HepG2 (cell line): ENCODE results near the gene PPP4R2. TPM values are rescaled to one million over a fixed set of nuclear protein-coding genes. Genes with fewer than 3 reads are reported as not detected.

Source experiments
- DNMT1 ChIP-seq: sonication (generic); formaldehyde crosslinking; IDR thresholded peaks from 2 replicates; pipeline ENCODE4 v1.5.1; 2020; ENCODE audit warnings: mild to moderate bottlenecking, missing genetic modification reagents
- FOXP1 ChIP-seq, 2 experiments: fragments of 450-650 bp in 1 of 2; IDR thresholded peaks; 2 replicates each; pipeline ENCODE4 v1.6.1; 2017 to 2018; ENCODE audit warnings: antibody characterized with exemption in 1 of 2
- GZF1 ChIP-seq: sonication (generic); formaldehyde crosslinking; IDR thresholded peaks from 2 replicates; pipeline ENCODE4 v1.5.1; 2020; ENCODE audit warnings: mild to moderate bottlenecking, missing genetic modification reagents
- IKZF5 ChIP-seq: IDR thresholded peaks from 2 replicates; pipeline ENCODE4 v1.6.1; 2018; ENCODE audit warnings: missing genetic modification reagents, mild to moderate bottlenecking, missing compliant biosample characterization
- MIER2 ChIP-seq: IDR thresholded peaks from 2 replicates; pipeline ENCODE4 v1.6.1; 2016; ENCODE audit warnings: missing biosample characterization, missing genetic modification reagents
- PBX3 ChIP-seq: sonication (generic); formaldehyde crosslinking; IDR thresholded peaks from 2 replicates; pipeline ENCODE4 v1.8.1; 2023; ENCODE audit warnings: missing genetic modification reagents, inconsistent platforms, borderline replicate concordance
- POLR2AphosphoS5 ChIP-seq: IDR thresholded peaks from 2 replicates; pipeline ENCODE4 v1.6.1; 2012; ENCODE audit warnings: low read depth, low read length
- PPARG ChIP-seq: conservative IDR thresholded peaks from 2 replicates; pipeline ENCODE4 v1.6.1; 2016; ENCODE audit warnings: missing biosample characterization, missing genetic modification reagents
- RARA ChIP-seq: IDR thresholded peaks from 2 replicates; pipeline ENCODE4 v1.6.1; 2016; ENCODE audit warnings: missing genetic modification reagents, missing compliant biosample characterization
- RFX5 ChIP-seq: IDR thresholded peaks from 2 replicates; pipeline ENCODE4 v1.6.1; 2011; ENCODE audit warnings: low read depth, low read length, improper control_type of control experiment
- ZFP36L2 ChIP-seq: sonication (generic); formaldehyde crosslinking; IDR thresholded peaks from 2 replicates; pipeline ENCODE4 v1.4.0; 2020; ENCODE audit warnings: missing genetic modification reagents
- ZNF12 ChIP-seq: sonication (generic); formaldehyde crosslinking; IDR thresholded peaks from 2 replicates; pipeline ENCODE4 v1.5.0; 2020; ENCODE audit warnings: missing genetic modification reagents
- ZNF292 ChIP-seq: sonication (generic); formaldehyde crosslinking; IDR thresholded peaks from 2 replicates; pipeline ENCODE4 v1.8.1; 2022; ENCODE audit warnings: mild to moderate bottlenecking, low read depth, missing genetic modification reagents, borderline replicate concordance
- ZNF546 ChIP-seq: sonication (generic); formaldehyde crosslinking; conservative IDR thresholded peaks from 2 replicates; pipeline ENCODE4 v1.8.1; 2023; ENCODE audit warnings: mild to moderate bottlenecking, missing genetic modification reagents
- ZNF687 ChIP-seq: sonication (generic); formaldehyde crosslinking; IDR thresholded peaks from 2 replicates; pipeline ENCODE4 v1.5.1; 2020; ENCODE audit warnings: mild to moderate bottlenecking, missing genetic modification reagents, moderate library complexity
- ZNF776 ChIP-seq: sonication (generic); formaldehyde crosslinking; IDR thresholded peaks from 2 replicates; pipeline ENCODE4 v1.4.0; 2020; ENCODE audit warnings: mild to moderate bottlenecking, missing genetic modification reagents
- ZSCAN25 ChIP-seq: sonication (generic); formaldehyde crosslinking; IDR thresholded peaks from 2 replicates; pipeline ENCODE4 v1.8.0; 2022; ENCODE audit warnings: mild to moderate bottlenecking, missing genetic modification reagents
- ZSCAN9 ChIP-seq: IDR thresholded peaks from 2 replicates; pipeline ENCODE4 v1.6.1; 2016; ENCODE audit warnings: borderline replicate concordance
- polyA plus RNA-seq, 8 experiments: library from polyadenylated mRNA; depleted of rRNA in 3 of 8; stranded (reverse) in 7 of 8; unstranded in 1 of 8; fragments of >200 nt; fragmentation: Illumina TruSeq in 4 of 8; extraction: Trizol in 4 of 8; gene quantifications; 2 replicates each; pipeline versions ENCODE4 v1.2.1 to v1.2.3, GENCODE V29; 2011 to 2016; ENCODE audit warnings: low read depth in 4 of 8, missing spikeins in 1 of 8, mixed read lengths in 1 of 8; ENCODE audit not compliant: insufficient read depth in 1 of 8
- total RNA-seq, 5 experiments: library from RNA; depleted of rRNA; stranded (reverse); fragments of >200 nt; fragmentation: Illumina TruSeq; extraction: Trizol; gene quantifications; 2 replicates each; pipeline ENCODE4 v1.2.3, GENCODE V29; 2016; ENCODE audit warnings: low read depth in 1 of 5

PPP4R2 gene
- total and polyA plus RNA-seq, 2 of the 13 experiments (the other 11 are each of a cell fraction or from before 2014, with no cell fraction given), result 22.3 to 161 TPM

- 0 out of 2 replicates have a peak, but pooled peaks have one; percentile 39 for TF ChIP-seq ZSCAN25 (CRISPR knock-in tag)
- peak; percentile 64; the same call in 1 of the 2 replicates for TF ChIP-seq PPARG (CRISPR knock-in tag)
- TF ChIP-seq POLR2AphosphoS5, result no peak
- TF ChIP-seq IKZF5 (CRISPR knock-in tag), result peak; percentile 74; the same call in 1 of the 2 replicates
- no peak for TF ChIP-seq ZFP36L2 (CRISPR knock-in tag)
- TF ChIP-seq RFX5, result no peak; the same call in 1 of the 2 replicates
- peak; percentile 55 for TF ChIP-seq RARA
- TF ChIP-seq ZNF12 (CRISPR knock-in tag), result peak; percentile 87
- 0 out of 2 replicates have a peak, but pooled peaks have one; percentile 34 for TF ChIP-seq ZSCAN9 (CRISPR knock-in tag)
- TF ChIP-seq PBX3, result no peak
- TF ChIP-seq ZNF546 (CRISPR knock-in tag), result no peak
- TF ChIP-seq DNMT1 (CRISPR knock-in tag), result no peak
- TF ChIP-seq ZNF776 (CRISPR knock-in tag), result no peak
- TF ChIP-seq ZNF687 (CRISPR knock-in tag), result no peak
- TF ChIP-seq GZF1 (CRISPR knock-in tag), result no peak
- no peak for TF ChIP-seq MIER2 (CRISPR knock-in tag)
- no peak for TF ChIP-seq ZNF292
- peak; percentile 95 for TF ChIP-seq FOXP1 (IDR thresholded peaks at IDR 0.05)
- peak; percentile 99 for TF ChIP-seq FOXP1 (CRISPR knock-in tag; IDR thresholded peaks at IDR 0.05)
These were observed 43.2 kb upstream of the PPP4R2 start (continued) for GRCh38 chr3:72953325-72953956.
